Ramos (cell line): Measurements from ENCODE around the gene ASB12.

Experiments
- in situ Hi-C: fragments of 300-500 bp; cut with MboI; formaldehyde crosslinking; loops from one replicate; pipeline ENCODE4 v1.14.3; 2022; ENCODE audit warnings: low sequenced_read_pairs; ENCODE audit not compliant: unreplicated experiment

ASB12 gene

DNA sequence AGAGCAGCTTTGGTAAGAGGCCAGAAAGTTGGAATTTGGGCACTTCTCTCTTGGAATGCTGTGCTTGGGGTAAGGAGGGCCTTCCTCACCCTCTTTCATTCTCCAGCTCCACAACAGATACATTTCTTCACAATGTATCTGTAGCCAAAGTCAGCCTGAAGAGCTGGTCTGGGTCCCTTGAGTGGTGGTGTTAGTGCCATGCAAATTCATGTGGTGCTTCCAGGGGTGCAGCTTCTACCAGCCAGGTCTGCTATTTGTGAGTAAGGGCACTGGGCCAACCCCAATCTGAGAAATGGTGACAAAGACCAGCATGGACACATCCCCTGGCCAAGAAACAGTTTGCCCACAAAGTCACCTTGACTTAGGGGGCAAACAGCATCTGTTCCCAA lies 42.7 kb downstream of the ASB12 start:
- in situ Hi-C loops: no loop called here

DNA sequence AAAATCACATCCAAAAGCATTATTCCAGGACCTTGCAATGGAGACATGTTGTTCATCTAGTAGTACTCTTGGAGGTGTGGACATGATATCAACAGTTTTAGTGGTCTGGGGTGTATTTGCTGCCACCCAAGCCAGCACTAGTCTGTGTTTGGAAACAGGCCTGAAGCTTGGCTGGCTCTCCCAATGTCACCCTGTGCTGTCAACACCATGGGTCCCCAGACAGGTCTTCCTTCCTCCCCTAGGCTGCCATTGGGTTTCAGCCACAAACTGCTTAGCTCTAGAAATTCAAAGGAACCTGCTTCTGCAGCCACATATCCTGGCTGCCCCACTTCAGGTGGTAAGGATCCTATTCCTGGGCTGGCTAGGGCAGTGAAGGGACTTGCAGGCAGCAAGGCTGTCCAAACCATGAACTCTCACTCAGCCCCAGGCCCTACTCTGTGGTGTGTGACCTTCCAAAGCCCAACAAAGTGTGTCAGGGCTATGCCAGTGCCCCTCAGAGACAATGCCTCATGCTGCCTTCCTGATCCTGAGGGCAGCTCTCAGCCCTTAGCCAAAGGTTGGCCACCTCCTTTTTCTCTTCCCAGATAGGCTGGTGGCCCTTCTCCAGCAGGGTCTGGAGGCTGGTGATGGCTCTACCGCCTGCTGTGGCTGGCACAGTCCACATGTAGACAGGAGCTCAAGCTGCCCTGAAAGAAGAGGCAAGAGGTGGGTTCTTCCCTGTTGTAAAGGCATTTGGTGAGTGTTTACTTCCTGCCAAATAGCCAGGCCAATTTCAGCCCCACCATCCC lies 43.2 kb downstream of the ASB12 start:
- in situ Hi-C loops: no loop called here

DNA sequence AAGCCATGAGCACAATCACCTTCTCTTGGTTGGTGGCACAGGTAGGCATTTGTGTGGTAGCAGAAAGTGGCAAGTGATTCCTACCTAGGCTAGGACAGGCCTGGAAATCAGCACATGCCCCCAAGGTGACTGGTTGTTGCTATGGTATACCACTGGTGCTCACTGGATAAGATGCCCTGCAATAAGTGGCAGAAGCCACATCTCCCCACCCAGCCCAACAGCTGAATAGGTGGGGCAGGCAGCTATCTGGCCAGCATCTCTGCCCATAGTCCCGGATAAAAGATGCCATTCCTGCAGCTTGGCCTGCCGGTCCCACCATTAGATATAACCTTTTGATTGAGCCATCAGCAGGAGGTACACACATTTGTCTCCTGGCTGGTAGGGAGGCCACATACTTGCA lies 46.0 kb downstream of the ASB12 start:
- in situ Hi-C loops: no loop called here

DNA sequence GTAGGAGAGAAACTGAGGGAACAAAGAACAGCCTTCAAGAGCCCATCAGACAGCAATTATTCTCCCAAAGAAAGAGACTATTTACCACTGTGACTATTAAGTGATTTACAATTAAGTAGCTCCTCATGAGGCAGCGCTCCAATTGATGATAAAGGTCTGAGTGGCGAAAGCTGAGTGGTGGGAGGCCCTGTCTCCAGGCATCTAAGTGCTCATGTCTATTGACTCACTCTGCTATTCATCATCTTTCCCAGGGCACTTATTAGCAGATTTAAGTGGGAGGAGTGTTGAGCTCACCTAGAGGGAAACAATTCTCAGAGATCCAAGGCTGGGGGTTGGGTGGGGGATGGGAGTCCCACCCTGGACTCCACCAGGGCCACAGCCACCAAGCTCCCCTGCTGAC lies 48.2 kb downstream of the ASB12 start:
- in situ Hi-C loops: no loop called here

DNA sequence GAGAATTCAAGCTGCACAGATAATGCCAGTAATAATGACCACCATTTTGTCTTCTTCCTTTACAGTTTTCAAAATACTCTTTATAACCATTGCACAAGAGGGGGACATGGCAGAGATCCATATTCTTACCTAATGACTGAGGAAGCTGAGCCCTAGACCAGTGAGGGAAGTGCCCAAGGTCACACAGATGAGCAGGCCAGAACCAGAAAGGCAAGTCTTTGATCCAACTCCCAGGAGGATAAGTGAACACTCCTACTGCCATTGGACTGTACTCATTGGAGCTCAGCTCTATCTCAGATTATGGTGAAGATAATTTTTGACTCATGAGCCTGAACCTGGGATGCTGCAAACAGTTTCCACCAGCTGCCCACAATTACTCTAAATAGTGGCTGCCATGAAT lies 53.5 kb downstream of the ASB12 start:
- in situ Hi-C loops: no loop called here
